Measurements from ENCODE around the gene TMEM132D.

Gene TMEM132D

GRCh38 chr12:129862561-129863175, 41.2 kb downstream of the TMEM132D start:
- ChIA-PET CTCF (interaction anchor here (0.6 to 0.7 kb wide), 2 partner anchors 16 to 20 kb away, joined by 3 read pairs; no protein-coding TSS in a partner anchor), POLR2A (no interaction called here)
- H3K4me3 ChIP-seq (ENCODE audit: low read depth, low read length), result no peak overlapping the region

GRCh38 chr12:129861951-129862350, 41.9 kb downstream of the TMEM132D start:
- H3K27ac ChIP-seq (ENCODE audit: extremely low read depth, low read depth, low read length), result no peak overlapping the region
- H3K36me3 ChIP-seq (ENCODE audit: control insufficient read depth in 2 of 2, insufficient read depth in 1 of 2, low read length in 2 of 2), result no peaks in the 10 kb centered on the region
- no peaks in the 10 kb centered on the region for H3K9me3 ChIP-seq (ENCODE audit: control insufficient read depth, insufficient read depth, low read depth, low read length)
- no peak overlapping the region for H3K4me3 ChIP-seq (ENCODE audit: low read depth, low read length)
- ChIA-PET CTCF (interaction anchor here (0.6 kb wide), 1 partner anchor 16 kb away, joined by 3 read pairs; no protein-coding TSS in a partner anchor), POLR2A (no interaction called here)
- H3K4me1 ChIP-seq (ENCODE audit: control insufficient read depth, insufficient read depth, low read length), result no peaks in the 10 kb centered on the region
- TF ChIP-seq ZBTB1 (tag by site-specific recombination; IDR thresholded peaks at IDR 0.05) (no peak), EGR2 (tag by site-specific recombination; IDR thresholded peaks at IDR 0.05; ENCODE audit: low read depth) (no peak), ZNF600 (tag by site-specific recombination; IDR thresholded peaks at IDR 0.05) (no peak), ZNF184 (tag by site-specific recombination; IDR thresholded peaks at IDR 0.05) (no peak), ZSCAN23 (tag by site-specific recombination; IDR thresholded peaks at IDR 0.05) (no peak)

More at GRCh38 chr12:129862561-129863175, 41.2 kb downstream of the TMEM132D start:
- H3K27ac ChIP-seq (ENCODE audit: extremely low read depth, low read depth, low read length), result no peak overlapping the region
- no peaks in the 10 kb centered on the region for H3K36me3 ChIP-seq (ENCODE audit: control insufficient read depth in 2 of 2, insufficient read depth in 1 of 2, low read length in 2 of 2)
- no peaks in the 10 kb centered on the region for H3K4me1 ChIP-seq (ENCODE audit: control insufficient read depth, insufficient read depth, low read length)
- TF ChIP-seq ZNF155 (tag by site-specific recombination; IDR thresholded peaks at IDR 0.05), result no peak
- TF ChIP-seq ZBTB44 (tag by site-specific recombination; IDR thresholded peaks at IDR 0.05), result no peak
- TF ChIP-seq ZNF266 (tag by site-specific recombination; IDR thresholded peaks at IDR 0.05; ENCODE audit: low read depth), result no peak
- no peak for TF ChIP-seq ZNF549 (tag by site-specific recombination; IDR thresholded peaks at IDR 0.05)
- no peak for TF ChIP-seq HIC1 (tag by site-specific recombination; IDR thresholded peaks at IDR 0.05)
- no peak for TF ChIP-seq ZNF169 (tag by site-specific recombination; IDR thresholded peaks at IDR 0.05)
- no peak for TF ChIP-seq ZNF114 (tag by site-specific recombination; IDR thresholded peaks at IDR 0.05)
- TF ChIP-seq ZNF394 (tag by site-specific recombination; IDR thresholded peaks at IDR 0.05; ENCODE audit: borderline replicate concordance), result no peak
- TF ChIP-seq ZNF585B (tag by site-specific recombination; IDR thresholded peaks at IDR 0.05), result no peak
- TF ChIP-seq ZNF692 (tag by site-specific recombination; IDR thresholded peaks at IDR 0.05), result no peak
- no peaks in the 10 kb centered on the region for H3K9me3 ChIP-seq (ENCODE audit: control insufficient read depth, insufficient read depth, low read depth, low read length)

- CTCF ChIA-PET, result interaction anchor here (0.6 to 0.7 kb wide), 2 partner anchors 24 to 885 kb away, joined by 3 read pairs; no protein-coding TSS in a partner anchor
- no peak overlapping the region for H3K27ac ChIP-seq (ENCODE audit: extremely low read depth, low read depth, low read length)
- H3K9me3 ChIP-seq (ENCODE audit: control insufficient read depth, insufficient read depth, low read depth, low read length), result no peaks in the 10 kb centered on the region
- H3K4me3 ChIP-seq (ENCODE audit: low read depth, low read length), result no peak overlapping the region
- H3K36me3 ChIP-seq (ENCODE audit: control insufficient read depth in 2 of 2, insufficient read depth in 1 of 2, low read length in 2 of 2), result no peaks in the 10 kb centered on the region
- TF ChIP-seq ZNF266 (tag by site-specific recombination; IDR thresholded peaks at IDR 0.05; ENCODE audit: low read depth) (no peak), ZNF366 (tag by site-specific recombination; conservative IDR thresholded peaks at IDR 0.05) (no peak), ZBTB20 (tag by site-specific recombination; IDR thresholded peaks at IDR 0.05) (no peak), ZNF335 (tag by site-specific recombination; conservative IDR thresholded peaks at IDR 0.05) (no peak), ZNF707 (tag by site-specific recombination; IDR thresholded peaks at IDR 0.05) (no peak)
- no peaks in the 10 kb centered on the region for H3K4me1 ChIP-seq (ENCODE audit: control insufficient read depth, insufficient read depth, low read length)
- POLR2A ChIA-PET, result no interaction called here
Observed at GRCh38 chr12:129854591-129854990, 49.2 kb downstream of the TMEM132D start.

All from HEK293 (cell line).